Breast epithelium (tissue), 4 donors: ENCODE data around the gene CBX2. TPM values are rescaled to one million over a fixed set of nuclear protein-coding genes. Genes with fewer than 3 reads are reported as not detected.

ENCODE experiments used
- DNase-seq, 2 donors: peaks; one replicate each; pipeline ENCODE4 v3.0.0-alpha.2; 2019; ENCODE audit warnings: low spot score in 2 of 2
- H3K27ac ChIP-seq, 2 donors: fragments of 200-600 bp; sonication (generic) in 1 of 2; one replicate each; pipeline ENCODE4 v1.5.1; 2016 to 2019; ENCODE audit warnings: mild to moderate bottlenecking in 1 of 2
- H3K27me3 ChIP-seq, 2 donors: fragments of 200-600 bp; sonication (generic) in 1 of 2; one replicate each; pipeline versions ENCODE4 v1.5.1 to v1.6.0; 2017 to 2019; ENCODE audit warnings: control low read depth in 1 of 2, mild to moderate bottlenecking in 1 of 2
- H3K36me3 ChIP-seq: fragments of 200-600 bp; one replicate; pipeline ENCODE4 v1.5.1; 2019
- H3K4me1 ChIP-seq, 2 donors: fragments of 200-600 bp; sonication (generic); one replicate each; pipeline ENCODE4 v1.5.1; 2016 to 2019; ENCODE audit warnings: control low read depth in 1 of 2
- H3K4me3 ChIP-seq, 3 donors: fragments of 200-600 bp; sonication (generic); 1 replicate in 2 of 3; 2 replicates in 1 of 3; pipeline ENCODE4 v1.5.1; 2016 to 2019; ENCODE audit warnings: mild to moderate bottlenecking in 3 of 3, moderate library complexity in 2 of 3
- H3K9me3 ChIP-seq, 2 donors: fragments of 200-600 bp; sonication (generic) in 1 of 2; one replicate each; pipeline ENCODE4 v1.5.1; 2016 to 2019; ENCODE audit warnings: control low read depth in 1 of 2
- CTCF ChIP-seq, 3 donors: fragments of 450-650 bp; IDR thresholded peaks; one replicate each; pipeline ENCODE4 v1.5.1; 2016 to 2017; ENCODE audit warnings: antibody characterized with exemption in 3 of 3, mild to moderate bottlenecking in 3 of 3, moderate library complexity in 3 of 3
- POLR2A ChIP-seq: fragments of 450-650 bp; IDR thresholded peaks from one replicate; pipeline ENCODE4 v1.6.1; 2016; ENCODE audit warnings: antibody characterized with exemption, mild to moderate bottlenecking, moderate library complexity
- POLR2AphosphoS5 ChIP-seq, 3 donors: sonication (generic); formaldehyde crosslinking; IDR thresholded peaks; one replicate each; pipeline ENCODE4 v1.6.1; 2017; ENCODE audit warnings: antibody characterized with exemption in 3 of 3
- intact Hi-C: fragments of 100-400 bp; cut with DNase I; formaldehyde crosslinking; loops from one replicate; pipeline ENCODE4 v1.15.1; 2023; ENCODE audit warnings: low total_unique reads
- total RNA-seq, 3 donors: library from RNA; depleted of rRNA; stranded (reverse); fragments of >200 nt; gene quantifications; one replicate each; pipeline ENCODE4 v1.1.0, GENCODE V29; 2016

CBX2 gene
- total RNA-seq, 3 donors from 2014 or later, result 1.2 to 2.2 (median 2.0) TPM

- H3K4me3 ChIP-seq, result peak overlapping the region in 2 of 3 donors; percentile 24 to 54
- H3K9me3 ChIP-seq, result no peaks in the 10 kb centered on the region
- H3K4me1 ChIP-seq, result peaks cover 0 to 6% of the 10 kb centered on the region in 2 donors
- TF ChIP-seq CTCF (IDR thresholded peaks at IDR 0.05), result no peak
- no peak for TF ChIP-seq POLR2AphosphoS5 (IDR thresholded peaks at IDR 0.05)
- no peak for TF ChIP-seq POLR2A
- DNase-seq, result no peak
- no peak overlapping the region for H3K27ac ChIP-seq
- peaks cover 6 to 44% of the 10 kb centered on the region in 2 donors for H3K27me3 ChIP-seq
- no peaks in the 10 kb centered on the region for H3K36me3 ChIP-seq
- intact Hi-C loops, result no loop called here
Observed at GRCh38 chr17:79741401-79741750, 36.6 kb upstream of the CBX2 start.

GRCh38 chr17:79741751-79742588 lies 36.0 kb upstream of the CBX2 start:
- intact Hi-C loops, result no loop called here
- peak overlapping the region in 2 of 3 donors; percentile 24 to 54 for H3K4me3 ChIP-seq
- H3K27me3 ChIP-seq, result peaks cover 6 to 50% of the 10 kb centered on the region in 2 donors

DNA sequence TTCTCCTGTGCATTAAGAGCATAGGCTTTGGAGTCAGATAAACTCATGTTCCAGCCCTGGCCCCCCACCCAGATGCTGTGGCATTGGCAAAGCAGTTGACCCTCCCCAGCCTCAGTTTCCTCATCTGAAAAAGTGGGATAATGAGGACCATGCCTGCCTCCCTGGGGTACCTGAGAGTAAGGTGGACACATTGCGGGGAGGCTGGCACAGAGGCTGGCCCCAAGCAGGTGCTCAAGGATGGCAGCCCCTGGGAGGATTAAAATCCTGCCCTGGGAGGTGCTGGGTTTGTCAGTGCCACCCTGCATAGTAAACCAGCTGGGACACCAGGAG lies 35.4 kb upstream of the CBX2 start:
- Histone ChIP-seq H3K27me3 (peaks cover 10 to 55% of the 10 kb centered on the region in 2 donors), H3K9me3 (no peaks in the 10 kb centered on the region), H3K4me3 (no peak overlapping the region), H3K4me1 (peaks cover 0 to 6% of the 10 kb centered on the region in 2 donors), H3K27ac (no peak overlapping the region), H3K36me3 (no peaks in the 10 kb centered on the region)
- DNase-seq, result no peak
- TF ChIP-seq POLR2A (no peak), CTCF (IDR thresholded peaks at IDR 0.05) (no peak), POLR2AphosphoS5 (IDR thresholded peaks at IDR 0.05) (no peak)
- intact Hi-C loops, result no loop called here

More at GRCh38 chr17:79741751-79742588, 36.0 kb upstream of the CBX2 start:
- H3K36me3 ChIP-seq, result no peaks in the 10 kb centered on the region
- no peaks in the 10 kb centered on the region for H3K9me3 ChIP-seq
- DNase-seq, result peak; percentile 53 to 73
- H3K4me1 ChIP-seq, result peaks cover 0 to 6% of the 10 kb centered on the region in 2 donors
- H3K27ac ChIP-seq, result no peak overlapping the region
- TF ChIP-seq POLR2A (no peak), CTCF (IDR thresholded peaks at IDR 0.05) (peak; percentile 17 to 89 (median 83)), POLR2AphosphoS5 (IDR thresholded peaks at IDR 0.05) (no peak)

DNA sequence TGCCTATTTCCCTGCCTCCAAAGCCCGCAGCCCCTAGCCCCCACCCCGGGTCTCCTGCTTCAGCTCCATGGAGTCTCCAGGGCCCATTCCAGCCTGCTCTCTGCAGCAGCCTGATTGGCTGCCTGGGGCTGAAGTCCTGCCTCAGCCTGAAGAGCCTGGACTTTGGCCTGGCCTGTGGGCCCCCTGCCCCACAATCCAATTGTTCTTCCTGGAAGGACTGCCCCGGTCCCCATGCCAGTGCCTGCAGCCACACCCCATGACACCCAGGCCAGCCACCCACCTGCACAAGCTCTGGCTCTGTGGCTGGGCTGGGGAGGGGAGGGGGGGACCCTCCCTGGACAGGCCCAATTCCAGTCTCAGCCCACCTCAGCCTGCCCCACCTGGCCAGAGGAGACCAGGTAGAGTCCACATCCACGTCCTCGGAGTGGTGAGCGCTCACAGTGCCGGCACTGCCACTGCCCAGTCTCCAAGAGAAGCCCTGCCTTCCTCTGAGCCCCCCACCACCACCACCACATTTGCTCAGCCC lies 34.9 kb upstream of the CBX2 start:
- intact Hi-C loops, result no loop called here
- TF ChIP-seq POLR2AphosphoS5 (IDR thresholded peaks at IDR 0.05), result no peak
- TF ChIP-seq CTCF (IDR thresholded peaks at IDR 0.05), result no peak
- TF ChIP-seq POLR2A, result no peak
- peaks cover 12 to 59% of the 10 kb centered on the region in 2 donors for H3K27me3 ChIP-seq
- no peaks in the 10 kb centered on the region for H3K9me3 ChIP-seq
- H3K4me3 ChIP-seq, result no peak overlapping the region
- DNase-seq, result no peak
- no peak overlapping the region for H3K27ac ChIP-seq
- H3K4me1 ChIP-seq, result peaks cover 0 to 6% of the 10 kb centered on the region in 2 donors
- no peaks in the 10 kb centered on the region for H3K36me3 ChIP-seq

- no peak for DNase-seq
- H3K4me3 ChIP-seq, result no peak overlapping the region
- TF ChIP-seq POLR2A (no peak), POLR2AphosphoS5 (IDR thresholded peaks at IDR 0.05) (no peak), CTCF (IDR thresholded peaks at IDR 0.05) (no peak)
- peaks cover 0 to 6% of the 10 kb centered on the region in 2 donors for H3K4me1 ChIP-seq
- no peak overlapping the region for H3K27ac ChIP-seq
- intact Hi-C loops, result no loop called here
- H3K36me3 ChIP-seq, result no peaks in the 10 kb centered on the region
- no peaks in the 10 kb centered on the region for H3K9me3 ChIP-seq
- peaks cover 16 to 62% of the 10 kb centered on the region in 2 donors for H3K27me3 ChIP-seq
Observed at GRCh38 chr17:79743614-79744013, 34.3 kb upstream of the CBX2 start.
